Upper lobe of left lung (tissue), 6 donors: ENCODE measurements around the gene SLC26A11. TPM values are rescaled to one million over a fixed set of nuclear protein-coding genes. Genes with fewer than 3 reads are reported as not detected.
A peak's percentile ranks its signal among the peaks of the same experiment; 100 is the strongest.

Source experiments
- ATAC-seq, 2 donors: fragments of 200-7000 bp; cut with Tn5 transposase; one replicate each; pipeline ENCODE4 v1.9.1; 2022; ENCODE audit warnings: mild to moderate bottlenecking in 2 of 2, moderate library complexity in 2 of 2; ENCODE audit not compliant: low FRiP score in 2 of 2
- DNase-seq, 2 donors: peaks; one replicate each; pipeline ENCODE4 v3.0.0-alpha.2; 2019 to 2020
- H3K27ac ChIP-seq, 4 donors: fragments of 200-600 bp; sonication (generic); one replicate each; pipeline ENCODE4 v1.5.1; 2016 to 2019
- H3K27me3 ChIP-seq, 4 donors: fragments of 200-600 bp; sonication (generic); one replicate each; pipeline ENCODE4 v1.5.1; 2017 to 2019
- H3K36me3 ChIP-seq, 4 donors: fragments of 200-600 bp; sonication (generic); one replicate each; pipeline ENCODE4 v1.5.1; 2016 to 2019
- H3K4me1 ChIP-seq, 4 donors: fragments of 200-600 bp; sonication (generic); one replicate each; pipeline ENCODE4 v1.5.1; 2018 to 2019
- H3K4me3 ChIP-seq, 4 donors: fragments of 200-600 bp; sonication (generic); one replicate each; pipeline ENCODE4 v1.5.1; 2017 to 2019; ENCODE audit warnings: mild to moderate bottlenecking in 2 of 4, moderate library complexity in 1 of 4
- H3K9me3 ChIP-seq, 4 donors: fragments of 200-600 bp; sonication (generic); one replicate each; pipeline ENCODE4 v1.5.1; 2018 to 2019
- CTCF ChIP-seq, 6 experiments: fragments of 450-650 bp in 4 of 6; fragments of 200-600 bp in 2 of 6; sonication (generic) in 2 of 6; IDR thresholded peaks; one replicate each; pipeline ENCODE4 v1.5.1; 2016 to 2019; ENCODE audit warnings: antibody characterized with exemption in 6 of 6
- EP300 ChIP-seq, 4 donors: sonication (generic); formaldehyde crosslinking; IDR thresholded peaks; one replicate each; pipeline ENCODE4 v1.5.1; 2017; ENCODE audit warnings: antibody characterized with exemption in 4 of 4, control low read depth in 2 of 4
- POLR2A ChIP-seq, 4 donors: fragments of 450-650 bp; IDR thresholded peaks; one replicate each; pipeline ENCODE4 v1.5.1; 2016 to 2017; ENCODE audit warnings: antibody characterized with exemption in 4 of 4, mild to moderate bottlenecking in 2 of 4
- POLR2AphosphoS5 ChIP-seq, 2 donors: sonication (generic); formaldehyde crosslinking; IDR thresholded peaks; one replicate each; pipeline ENCODE4 v1.5.1; 2017; ENCODE audit warnings: antibody characterized with exemption in 2 of 2
- WGBS, 2 donors: methylation state at CpG; one replicate each; pipeline ENCODE4 v1.1.5; 2017 to 2018; 5-methylcytosine and 5-hydroxymethylcytosine counted together
- total RNA-seq, 6 donors: library from RNA; depleted of rRNA in 4 of 6; stranded (reverse); fragments of >200 nt in 4 of 6; gene quantifications; one replicate each; pipeline versions ENCODE4 v1.1.0 to v1.2.1, GENCODE V29; 2016 to 2021
- donor health status: DM: no; HTN: no; CAD: no; lungs with moderate emphysema.
- donor health status: DM: no; HTN: yes; CAD: no; lungs with severe emphysema.

SLC26A11 gene
- total RNA-seq, 6 donors from 2014 or later, result 14.8 to 162 (median 43.1) TPM

- Histone ChIP-seq H3K4me1 (peaks cover 20 to 38% (median 28%) of the 10 kb centered on the region in 4 donors), H3K27ac (no peak overlapping the region), H3K9me3 (no peaks in the 10 kb centered on the region), H3K27me3 (no peaks in the 10 kb centered on the region), H3K4me3 (no peak overlapping the region), H3K36me3 (peaks cover 4 to 55% (median 31%) of the 10 kb centered on the region in 4 donors)
- ATAC-seq (no peak), DNase-seq (no peak)
- TF ChIP-seq EP300 (IDR thresholded peaks at IDR 0.05) (no peak), CTCF (IDR thresholded peaks at IDR 0.05) (no peak), POLR2A (IDR thresholded peaks at IDR 0.05) (no peak), POLR2AphosphoS5 (IDR thresholded peaks at IDR 0.05) (no peak)
- WGBS, 2 donors, result 97 to 98% methylated on average over 10 to 13 of the region's 13 CpGs
Observed at GRCh38 chr17:80217703-80218362, 2.4 kb upstream of the SLC26A11 start.

- TF ChIP-seq POLR2A (IDR thresholded peaks at IDR 0.05), result no peak
- no peak for TF ChIP-seq POLR2AphosphoS5 (IDR thresholded peaks at IDR 0.05)
- TF ChIP-seq EP300 (IDR thresholded peaks at IDR 0.05), result no peak
- TF ChIP-seq CTCF (IDR thresholded peaks at IDR 0.05), result no peak
- no peak for DNase-seq
- Histone ChIP-seq H3K4me1 (peaks cover 20 to 41% (median 28%) of the 10 kb centered on the region in 4 donors), H3K27ac (peak overlapping the region in 3 of 4 donors; percentile 91 to 94 (median 93)), H3K9me3 (no peaks in the 10 kb centered on the region), H3K36me3 (peaks cover 4 to 52% (median 28%) of the 10 kb centered on the region in 4 donors), H3K27me3 (no peaks in the 10 kb centered on the region), H3K4me3 (no peak overlapping the region)
- ATAC-seq, result no peak
- WGBS, 2 donors, result 91 to 92% methylated on average over 4 to 7 of the region's 7 CpGs
Observed at GRCh38 chr17:80218391-80218790, 1.8 kb upstream of the SLC26A11 start.

GRCh38 chr17:80219013-80219762 lies 1.0 kb upstream of the SLC26A11 start:
- peak; percentile 62 to 77 for ATAC-seq
- Histone ChIP-seq H3K4me1 (peaks cover 17 to 41% (median 28%) of the 10 kb centered on the region in 4 donors), H3K27me3 (no peaks in the 10 kb centered on the region), H3K36me3 (peaks cover 0 to 49% (median 20%) of the 10 kb centered on the region in 4 donors), H3K9me3 (no peaks in the 10 kb centered on the region), H3K4me3 (peak overlapping the region; percentile 69 to 93 (median 81)), H3K27ac (peak overlapping the region; percentile 87 to 94 (median 92))
- peak in 1 of 2 donors; percentile 90 for DNase-seq
- 24 to 29% methylated on average over 13 to 14 of the region's 15 CpGs for WGBS, 2 donors
- TF ChIP-seq POLR2AphosphoS5 (IDR thresholded peaks at IDR 0.05) (peak; percentile 58 to 73), POLR2A (IDR thresholded peaks at IDR 0.05) (no peak), CTCF (IDR thresholded peaks at IDR 0.05) (no peak), EP300 (IDR thresholded peaks at IDR 0.05) (peak in 1 of 4 donors; percentile 59)

- DNase-seq (no peak), ATAC-seq (no peak)
- no peaks in the 10 kb centered on the region for H3K9me3 ChIP-seq
- H3K27ac ChIP-seq, result peak overlapping the region; percentile 87 to 94 (median 92)
- 0 to 3% methylated on average over 5 of the region's 5 CpGs for WGBS, 2 donors
- TF ChIP-seq POLR2AphosphoS5 (IDR thresholded peaks at IDR 0.05), result no peak
- TF ChIP-seq CTCF (IDR thresholded peaks at IDR 0.05), result no peak
- TF ChIP-seq POLR2A (IDR thresholded peaks at IDR 0.05), result no peak
- TF ChIP-seq EP300 (IDR thresholded peaks at IDR 0.05), result no peak
- H3K27me3 ChIP-seq, result no peaks in the 10 kb centered on the region
- peaks cover 0 to 43% (median 16%) of the 10 kb centered on the region in 4 donors for H3K36me3 ChIP-seq
- peak overlapping the region; percentile 69 to 93 (median 81) for H3K4me3 ChIP-seq
- H3K4me1 ChIP-seq, result peaks cover 17 to 41% (median 28%) of the 10 kb centered on the region in 4 donors
Observed at GRCh38 chr17:80219763-80220053, 519 bp upstream of the SLC26A11 start.
